GM12801 (cell line): Measurements from ENCODE around the gene IQGAP1.

Experiments
- TF ChIP-seq, protein P1 (sequence below): IDR thresholded peaks from one replicate; pipeline ENCODE4 v1.5.1; 2011; ENCODE audit warnings: control low read depth; ENCODE audit not compliant: insufficient read length; ENCODE audit errors: extremely low read depth

IQGAP1 gene

DNA sequence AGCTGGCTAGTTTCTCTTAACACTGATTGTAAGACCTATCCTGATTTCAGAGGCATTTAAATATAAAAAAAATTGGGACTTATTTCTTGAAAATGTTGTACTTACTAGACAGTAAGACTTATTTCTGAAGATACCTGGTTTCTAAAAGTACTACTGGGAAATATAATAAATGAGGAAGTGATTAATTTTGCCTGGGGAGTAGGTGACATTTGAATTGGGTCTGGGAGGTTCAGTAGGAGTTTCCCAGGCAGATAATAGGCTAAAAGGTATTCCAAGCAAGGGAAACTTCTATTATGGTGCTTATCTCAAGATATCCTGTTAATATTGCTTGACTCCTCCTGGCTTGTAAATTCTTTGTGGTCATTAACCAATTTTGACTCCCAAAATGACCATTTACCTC is 6.5 kb upstream of the IQGAP1 start:
- TF ChIP-seq, protein P1, sequence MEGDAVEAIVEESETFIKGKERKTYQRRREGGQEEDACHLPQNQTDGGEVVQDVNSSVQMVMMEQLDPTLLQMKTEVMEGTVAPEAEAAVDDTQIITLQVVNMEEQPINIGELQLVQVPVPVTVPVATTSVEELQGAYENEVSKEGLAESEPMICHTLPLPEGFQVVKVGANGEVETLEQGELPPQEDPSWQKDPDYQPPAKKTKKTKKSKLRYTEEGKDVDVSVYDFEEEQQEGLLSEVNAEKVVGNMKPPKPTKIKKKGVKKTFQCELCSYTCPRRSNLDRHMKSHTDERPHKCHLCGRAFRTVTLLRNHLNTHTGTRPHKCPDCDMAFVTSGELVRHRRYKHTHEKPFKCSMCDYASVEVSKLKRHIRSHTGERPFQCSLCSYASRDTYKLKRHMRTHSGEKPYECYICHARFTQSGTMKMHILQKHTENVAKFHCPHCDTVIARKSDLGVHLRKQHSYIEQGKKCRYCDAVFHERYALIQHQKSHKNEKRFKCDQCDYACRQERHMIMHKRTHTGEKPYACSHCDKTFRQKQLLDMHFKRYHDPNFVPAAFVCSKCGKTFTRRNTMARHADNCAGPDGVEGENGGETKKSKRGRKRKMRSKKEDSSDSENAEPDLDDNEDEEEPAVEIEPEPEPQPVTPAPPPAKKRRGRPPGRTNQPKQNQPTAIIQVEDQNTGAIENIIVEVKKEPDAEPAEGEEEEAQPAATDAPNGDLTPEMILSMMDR: no peak

DNA sequence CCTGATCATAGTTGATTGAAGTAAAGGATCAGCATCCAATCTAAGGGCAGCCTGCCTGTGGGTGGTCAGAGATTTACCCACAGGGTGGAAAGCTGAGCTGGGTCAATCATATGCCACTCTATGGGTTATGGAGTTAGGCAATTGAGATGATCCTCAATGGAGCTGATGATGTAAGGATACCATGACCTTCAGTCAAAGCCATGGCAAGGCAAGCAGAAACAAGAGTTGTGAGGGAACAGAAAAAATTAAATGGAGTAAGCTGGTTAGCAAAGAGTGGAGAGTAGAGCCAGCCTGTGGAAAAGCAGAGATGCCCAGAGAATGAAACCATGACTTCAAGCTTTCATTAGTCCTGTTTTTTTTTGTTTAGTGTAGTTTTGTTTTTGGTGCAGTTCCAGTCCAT is 5.7 kb upstream of the IQGAP1 start:
- TF ChIP-seq, protein P1: no peak

DNA sequence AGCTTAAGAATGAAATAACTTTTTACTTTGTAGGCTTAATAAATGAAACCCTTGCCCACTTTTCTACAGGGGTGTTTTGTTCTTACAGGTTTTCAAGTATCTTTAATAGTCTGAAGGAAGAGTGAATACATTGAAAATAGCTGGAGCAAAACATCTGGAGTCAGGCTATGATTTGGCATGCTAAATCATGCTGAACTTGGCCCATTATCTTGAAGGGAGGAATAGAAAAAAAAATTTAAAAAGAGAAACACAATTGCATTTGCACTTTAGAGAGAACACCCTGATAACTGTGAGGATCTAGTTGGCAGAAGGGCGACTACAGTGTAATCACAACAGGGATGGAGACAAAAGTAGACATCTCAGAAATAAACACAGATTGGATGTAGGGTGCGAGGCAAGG is 1.8 kb upstream of the IQGAP1 start:
- TF ChIP-seq, protein P1: no peak

DNA sequence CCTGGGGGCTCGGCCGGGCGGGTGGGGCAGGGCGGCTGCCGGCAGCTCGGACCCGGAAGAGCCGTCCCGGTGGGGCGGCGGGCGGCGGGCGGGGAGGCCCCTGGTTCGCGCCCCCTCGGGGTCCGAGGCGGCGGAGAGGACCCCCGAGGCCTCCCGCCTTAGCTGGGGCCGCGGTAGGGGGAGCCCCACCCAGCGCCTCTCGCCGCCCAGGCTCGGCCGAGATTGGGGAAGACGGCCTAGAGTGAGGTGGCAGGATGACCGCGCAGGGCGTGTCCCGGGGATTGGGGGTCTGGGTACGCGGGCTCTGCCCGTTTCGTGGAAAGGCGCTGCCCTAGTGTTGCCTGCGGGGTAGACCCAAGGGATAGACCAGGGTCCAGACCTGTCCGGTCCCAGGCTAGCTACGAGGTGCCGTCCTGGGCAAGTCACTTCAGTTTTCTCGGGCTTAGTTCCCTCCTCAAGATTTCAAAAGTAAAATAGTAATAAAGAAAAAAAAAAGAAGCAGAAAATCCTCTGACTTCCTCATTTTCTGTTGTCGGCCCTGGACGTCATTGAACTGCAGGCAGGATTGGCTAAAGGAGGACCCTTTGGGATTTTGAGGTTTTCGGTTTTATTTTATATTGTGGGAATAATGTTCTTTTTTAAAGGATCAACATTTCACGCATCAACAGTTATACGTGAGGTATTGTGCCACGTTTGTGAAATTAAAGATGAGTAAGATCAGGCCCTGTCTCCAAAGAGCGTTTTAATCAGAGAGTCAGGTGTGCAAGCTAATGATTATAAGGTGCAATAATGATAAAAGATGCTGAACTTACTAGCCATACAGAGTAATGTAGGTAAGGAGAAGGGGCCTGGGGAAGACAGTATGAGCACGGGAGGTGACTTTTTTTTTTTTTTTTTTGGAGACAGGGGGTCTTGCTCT is 679 bp downstream of the IQGAP1 start:
- TF ChIP-seq, protein P1: no peak

DNA sequence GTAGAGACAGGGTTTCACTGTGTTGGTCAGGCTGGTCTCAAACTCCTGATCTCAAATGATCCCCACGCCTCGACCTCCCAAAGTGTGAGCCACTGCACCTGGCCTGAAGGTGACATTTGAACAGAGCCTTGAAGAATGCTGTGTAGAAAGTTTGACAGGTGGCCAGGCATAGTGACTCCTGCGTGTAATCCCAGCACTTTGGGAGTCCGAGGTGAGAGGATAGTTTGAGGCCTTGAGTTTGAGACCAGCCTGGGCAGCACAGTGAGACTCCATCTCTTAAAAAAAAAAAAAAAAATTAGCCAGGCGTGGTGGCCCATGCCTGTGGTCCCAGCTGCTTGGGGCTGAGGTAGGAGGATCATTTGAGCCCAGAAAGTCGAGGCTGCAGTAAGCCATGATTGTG is 1.5 kb downstream of the IQGAP1 start:
- TF ChIP-seq, protein P1: no peak

DNA sequence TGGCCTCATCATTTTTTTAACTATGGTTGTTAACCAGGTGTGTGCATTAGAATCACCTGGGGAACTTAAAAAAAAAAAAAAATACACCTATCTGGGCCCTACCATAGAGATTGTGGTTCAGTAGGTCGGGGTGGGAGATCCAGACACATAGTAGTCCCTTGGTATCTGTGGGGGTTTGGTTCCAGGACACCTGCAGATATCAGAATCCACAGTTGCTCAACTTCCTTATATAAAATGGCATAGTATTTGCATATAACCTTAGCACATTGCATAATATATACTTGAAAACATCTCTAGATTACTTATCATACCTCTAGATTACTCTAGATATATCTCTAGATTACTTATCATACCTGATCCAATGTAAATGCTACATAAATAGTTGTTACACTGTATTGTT is 5.0 kb downstream of the IQGAP1 start:
- TF ChIP-seq, protein P1: no peak

DNA sequence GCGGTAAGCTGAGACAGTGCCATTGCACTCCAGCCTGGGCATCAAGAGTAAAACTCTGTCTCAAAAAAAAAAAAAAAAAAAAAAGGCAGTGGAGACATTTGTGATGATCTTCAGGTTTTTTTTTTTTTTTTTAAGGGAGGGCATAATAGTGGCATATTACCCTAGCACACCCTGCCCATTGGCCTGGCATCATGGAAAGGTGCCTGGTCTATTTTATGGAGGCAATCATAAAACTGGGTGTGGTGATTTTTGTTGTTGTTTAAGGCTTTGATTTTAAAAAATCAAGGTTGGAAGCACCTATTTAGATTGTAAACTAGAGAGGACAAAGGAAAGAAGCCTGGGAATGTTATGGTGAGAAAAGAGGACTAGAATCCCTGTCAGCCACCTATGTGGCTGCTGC is 6.0 kb downstream of the IQGAP1 start:
- TF ChIP-seq, protein P1: no peak
